Frontal cortex (tissue), 4 donors: Measurements from ENCODE around the gene GPC3. TPM values are rescaled to one million over a fixed set of nuclear protein-coding genes. Genes with fewer than 3 reads are reported as not detected.

Source experiments
- DNase-seq, 2 donors: peaks; one replicate each; pipeline ENCODE4 v3.0.0; 2012; ENCODE audit warnings: low spot score in 2 of 2
- FAIRE-seq: peaks from 2 replicates; lab custom pipeline; 2012; peaks lifted over from hg19 to GRCh38; lab: Jason Lieb, UNC
- total RNA-seq: library from RNA; depleted of rRNA; stranded (reverse); fragments of >200 nt; gene quantifications from one replicate; pipeline ENCODE4 v1.2.3, GENCODE V29; 2014
- donor health status: control.
- donor health status: control.
- donor health status: control.

GPC3 gene
- total RNA-seq, 1 donor from 2014 or later, result 3.3 TPM

GRCh38 chrX:133979641-133980230, 5.7 kb downstream of the GPC3 start:
- DNase-seq (no peak), FAIRE-seq (no peak)

- DNase-seq (no peak), FAIRE-seq (no peak)
Observed at GRCh38 chrX:133973704-133974103, 11.7 kb downstream of the GPC3 start.

GRCh38 chrX:133972916-133973315, 12.5 kb downstream of the GPC3 start:
- FAIRE-seq (no peak), DNase-seq (no peak)

- FAIRE-seq (no peak), DNase-seq (no peak)
Observed at GRCh38 chrX:133971586-133971985, 13.8 kb downstream of the GPC3 start.

- DNase-seq (no peak), FAIRE-seq (no peak)
Observed at GRCh38 chrX:133970076-133970475, 15.3 kb downstream of the GPC3 start.

DNA sequence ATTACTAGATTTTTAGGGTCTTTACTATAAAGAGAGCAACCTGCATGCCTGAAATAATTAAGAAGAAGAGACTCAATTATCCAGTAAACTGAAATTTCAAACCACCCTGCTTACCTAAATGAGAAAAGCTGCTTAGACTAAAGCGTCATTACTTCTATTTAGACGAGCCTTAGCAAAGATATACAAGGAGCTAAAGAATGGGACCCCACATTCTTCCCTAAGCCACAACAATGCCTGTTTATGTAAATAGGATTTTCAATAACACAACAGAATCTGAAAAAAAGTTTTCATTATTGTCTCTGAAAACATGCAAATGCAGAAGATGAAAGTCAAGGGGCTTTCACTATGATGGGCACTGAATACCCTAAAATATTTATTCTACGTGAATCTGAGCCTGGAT, 16.2 kb downstream of the GPC3 start:
- no peak for FAIRE-seq

DNA sequence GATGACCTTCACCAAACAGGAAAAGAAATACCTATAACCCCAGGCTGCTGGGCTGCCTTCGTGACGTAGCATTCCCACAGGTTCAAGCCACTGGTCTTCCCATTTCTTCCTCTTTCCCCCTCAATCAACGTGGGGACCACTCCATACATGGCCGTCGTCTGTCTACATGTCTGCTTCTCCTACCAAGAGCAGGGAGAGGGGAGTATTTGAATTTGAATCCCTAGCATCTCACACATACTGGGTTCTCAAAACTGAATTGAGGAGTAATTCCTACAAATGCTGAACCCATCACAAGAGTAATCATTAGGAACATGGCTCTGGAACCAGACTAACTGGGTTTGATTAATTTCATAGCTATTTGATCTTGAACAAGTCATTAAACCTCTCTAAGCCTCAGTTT, 17.3 kb downstream of the GPC3 start:
- FAIRE-seq (no peak), DNase-seq (no peak)

More for the DNA sequence above, 16.2 kb downstream of the GPC3 start:
- DNase-seq, result no peak

- FAIRE-seq (no peak), DNase-seq (no peak)
Observed at GRCh38 chrX:133966199-133966598, 19.2 kb downstream of the GPC3 start.

DNA sequence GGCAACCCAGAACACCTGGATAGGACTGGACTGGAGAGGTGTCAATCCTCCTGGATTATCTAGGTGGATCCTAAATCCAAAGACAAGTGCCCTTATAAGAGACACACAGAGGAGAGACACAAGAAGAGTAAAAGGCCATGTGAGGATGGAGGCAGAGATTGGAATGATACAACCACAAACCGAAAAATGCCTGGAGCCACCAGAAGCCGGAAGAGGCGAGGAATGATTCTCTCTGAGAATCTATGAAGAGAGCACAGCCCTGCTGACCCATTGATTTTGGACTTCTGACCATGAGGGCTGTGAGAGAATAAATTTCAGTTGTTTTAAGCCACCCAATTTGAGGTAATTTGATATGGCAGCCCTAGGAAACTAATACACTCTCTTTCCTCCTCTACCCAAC, 20.1 kb downstream of the GPC3 start:
- no peak for FAIRE-seq
- DNase-seq, result no peak

GRCh38 chrX:133961046-133961445, 24.3 kb downstream of the GPC3 start:
- DNase-seq (no peak), FAIRE-seq (no peak)

DNA sequence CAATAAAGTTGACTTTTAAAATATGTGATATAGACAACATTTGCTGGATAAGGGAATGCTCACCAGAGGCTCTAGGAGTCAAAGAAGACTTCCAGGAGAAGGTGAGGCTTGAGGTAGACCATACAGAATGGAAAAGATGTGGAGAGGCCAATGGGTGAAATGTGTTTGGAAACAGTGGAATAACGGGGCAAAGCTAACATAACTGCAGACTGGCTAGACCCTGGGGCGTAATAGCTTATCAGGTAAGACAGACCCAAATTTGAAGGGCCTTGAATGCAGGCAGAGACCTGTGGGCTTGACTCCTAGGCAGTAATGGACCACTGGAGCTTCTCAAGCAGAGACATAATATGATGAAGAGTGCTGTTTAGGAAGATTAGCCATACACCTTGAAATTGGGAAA, 25.4 kb downstream of the GPC3 start:
- no peak for FAIRE-seq
- DNase-seq, result no peak

DNA sequence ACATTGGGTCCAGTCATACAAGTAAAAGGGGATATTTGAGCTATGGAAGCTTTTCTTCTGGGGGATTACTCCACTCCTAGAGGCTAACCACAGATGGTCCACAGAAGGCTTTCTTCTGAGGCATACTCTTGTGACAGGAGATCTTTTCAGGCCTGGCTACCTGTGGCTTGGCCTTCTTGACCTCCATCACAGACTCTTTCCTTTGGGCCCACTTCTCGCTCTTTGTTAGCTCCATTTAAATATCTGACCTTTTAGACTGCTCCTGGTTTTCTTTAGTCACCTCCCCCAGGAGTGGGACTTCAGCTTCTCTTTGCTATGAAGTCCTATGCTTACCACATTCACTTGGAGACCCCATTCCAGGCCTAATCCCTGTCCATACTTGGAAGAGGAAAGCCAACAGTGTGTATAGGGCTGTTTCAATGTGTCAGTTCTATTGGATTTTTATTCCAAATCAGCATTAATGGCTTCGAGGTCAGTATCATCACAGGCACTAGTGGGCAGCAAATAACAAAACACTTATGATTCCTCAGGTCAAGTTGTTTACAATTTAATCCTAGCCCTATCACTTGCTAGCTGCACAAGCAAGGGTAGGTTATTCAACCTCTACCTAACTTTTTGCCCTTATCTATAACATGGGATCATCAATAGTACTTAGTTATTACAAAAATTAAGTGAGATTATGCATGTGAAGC, 26.3 kb downstream of the GPC3 start:
- DNase-seq (no peak), FAIRE-seq (no peak)

- no peak for FAIRE-seq
Observed at GRCh38 chrX:133956570-133957340, 28.6 kb downstream of the GPC3 start.

GRCh38 chrX:133953785-133954355, 31.5 kb downstream of the GPC3 start:
- DNase-seq (no peak), FAIRE-seq (no peak)

More at GRCh38 chrX:133956570-133957340, 28.6 kb downstream of the GPC3 start:
- DNase-seq, result no peak

DNA sequence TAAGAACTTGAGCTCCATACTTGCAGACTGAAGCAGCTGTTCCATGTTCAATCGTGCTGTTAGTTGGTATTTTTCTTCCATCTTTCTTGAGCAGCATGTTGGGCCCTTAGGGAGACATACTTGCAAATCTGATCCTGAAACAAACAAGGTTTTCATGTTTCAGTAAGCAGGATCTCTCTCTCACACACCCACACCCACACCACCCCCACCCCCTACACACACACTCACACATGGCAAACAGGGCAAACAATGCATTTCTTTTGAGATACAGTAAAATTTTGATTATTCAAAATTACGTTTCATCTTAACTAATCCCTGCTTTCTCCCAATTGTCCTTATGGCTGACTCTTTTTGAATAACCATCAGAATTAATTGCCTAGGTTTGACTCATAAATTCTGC, 32.3 kb downstream of the GPC3 start:
- DNase-seq, result no peak
- no peak for FAIRE-seq

DNA sequence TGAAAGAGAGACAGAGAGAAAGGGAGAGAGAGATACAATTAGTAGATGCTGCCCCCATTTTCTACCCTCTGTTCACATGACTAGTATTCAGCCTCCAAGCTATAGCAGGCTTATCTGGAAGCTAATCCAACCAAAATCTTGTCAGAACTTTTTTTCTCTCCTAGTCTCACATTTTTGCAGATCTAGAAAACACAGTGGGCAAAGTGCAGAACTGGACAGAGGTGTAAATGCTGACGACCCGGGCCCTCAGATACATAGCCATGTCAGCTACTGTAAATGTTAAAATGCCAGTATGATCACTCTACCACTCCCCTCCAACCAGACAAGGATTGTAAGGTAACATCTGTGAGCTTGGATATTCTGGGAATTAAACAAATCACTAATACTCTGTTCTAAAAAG, 34.3 kb downstream of the GPC3 start:
- FAIRE-seq, result no peak
- no peak for DNase-seq

DNA sequence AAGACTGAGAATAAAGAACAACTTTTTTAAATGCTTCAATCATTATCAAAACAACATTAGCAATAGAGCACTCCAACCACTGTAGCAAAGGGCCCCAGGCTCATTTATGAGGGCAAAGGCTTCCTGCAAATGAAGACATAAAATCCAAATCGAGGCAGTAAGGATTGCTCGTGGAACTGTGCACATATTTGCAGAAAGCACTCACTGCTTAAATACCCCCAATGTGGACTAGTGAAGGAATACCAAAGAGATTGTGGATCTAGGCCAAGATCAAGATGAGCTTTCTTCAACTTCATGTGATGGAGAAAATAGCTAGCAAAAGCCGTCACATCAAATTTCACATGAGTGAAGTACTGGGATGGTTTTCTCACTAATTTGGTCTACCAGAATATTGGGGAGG, 35.2 kb downstream of the GPC3 start:
- DNase-seq (no peak), FAIRE-seq (no peak)

- no peak for DNase-seq
- FAIRE-seq, result no peak
Observed at GRCh38 chrX:133948895-133949294, 36.5 kb downstream of the GPC3 start.

GRCh38 chrX:133947996-133948395, 37.4 kb downstream of the GPC3 start:
- FAIRE-seq, result no peak
- no peak for DNase-seq

GRCh38 chrX:133947022-133947421, 38.4 kb downstream of the GPC3 start:
- no peak for DNase-seq
- no peak for FAIRE-seq

- DNase-seq (no peak), FAIRE-seq (no peak)
Observed at GRCh38 chrX:133943507-133943906, 41.9 kb downstream of the GPC3 start.
